ENCODE measurements around the gene CD7. TPM values are rescaled to one million over a fixed set of nuclear protein-coding genes. Genes with fewer than 3 reads are reported as not detected.
A peak's percentile ranks its signal among the peaks of the same experiment; 100 is the strongest.

The CD7 gene
- total RNA-seq, 1 donor from 2014 or later: 1.4 TPM

GRCh38 chr17:82353484-82353883 lies 36.1 kb upstream of the CD7 start:
- no peak overlapping the region for H3K27ac Mint-ChIP-seq
- peaks cover 17% of the 10 kb centered on the region for H3K4me1 Mint-ChIP-seq (ENCODE audit: unreplicated experiment)
- TF ChIP-seq CTCF (conservative IDR thresholded peaks at IDR 0.05): no peak

GRCh38 chr17:82351713-82352488 lies 34.5 kb upstream of the CD7 start:
- Mint-ChIP-seq H3K4me3 (no peak overlapping the region), H3K27me3 (peaks cover 3% of the 10 kb centered on the region), H3K4me1 (ENCODE audit: unreplicated experiment) (peaks cover 14% of the 10 kb centered on the region), H3K27ac (no peak overlapping the region), H3K9me3 (no peaks in the 10 kb centered on the region), H3K36me3 (no peaks in the 10 kb centered on the region)
- peak; percentile 98 for TF ChIP-seq CTCF (conservative IDR thresholded peaks at IDR 0.05)
- DNase-seq (ENCODE audit: extremely low spot score, unreplicated experiment): peak; percentile 89

More at GRCh38 chr17:82353484-82353883, 36.1 kb upstream of the CD7 start:
- Mint-ChIP-seq H3K9me3 (no peaks in the 10 kb centered on the region), H3K36me3 (no peaks in the 10 kb centered on the region), H3K4me3 (no peak overlapping the region), H3K27me3 (peaks cover 5% of the 10 kb centered on the region)
- no peak for DNase-seq (ENCODE audit: extremely low spot score, unreplicated experiment)

DNA sequence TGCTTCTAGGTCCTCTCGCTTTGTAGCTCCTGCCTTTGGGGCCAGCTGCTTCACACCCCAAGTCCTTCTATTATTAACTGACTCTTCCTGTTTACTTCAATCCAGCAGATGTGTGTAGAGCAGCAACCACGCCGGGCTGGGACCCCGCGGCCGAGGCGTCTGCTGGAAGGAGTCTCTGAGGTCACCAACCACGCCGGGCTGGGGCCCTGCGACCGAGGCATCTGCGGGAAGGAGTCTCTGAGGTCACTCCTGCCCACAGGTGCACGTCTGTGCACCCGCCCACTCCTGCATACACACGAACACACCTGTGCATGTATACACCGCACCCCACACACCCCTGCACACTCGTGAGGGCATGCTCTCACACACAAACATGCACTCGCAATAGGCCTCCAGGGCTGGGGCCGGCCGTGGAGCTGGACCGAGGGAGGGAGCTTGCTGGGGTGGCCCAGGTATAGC lies 33.9 kb upstream of the CD7 start:
- DNase-seq (ENCODE audit: extremely low spot score, unreplicated experiment): no peak
- Mint-ChIP-seq H3K4me3 (no peak overlapping the region), H3K27ac (no peak overlapping the region), H3K36me3 (no peaks in the 10 kb centered on the region), H3K9me3 (no peaks in the 10 kb centered on the region), H3K4me1 (ENCODE audit: unreplicated experiment) (peaks cover 18% of the 10 kb centered on the region), H3K27me3 (peaks cover 3% of the 10 kb centered on the region)
- TF ChIP-seq CTCF (conservative IDR thresholded peaks at IDR 0.05): no peak

GRCh38 chr17:82350182-82351030 lies 33.0 kb upstream of the CD7 start:
- H3K4me1 Mint-ChIP-seq (ENCODE audit: unreplicated experiment): peaks cover 19% of the 10 kb centered on the region
- no peaks in the 10 kb centered on the region for H3K9me3 Mint-ChIP-seq
- no peaks in the 10 kb centered on the region for H3K36me3 Mint-ChIP-seq
- TF ChIP-seq CTCF (conservative IDR thresholded peaks at IDR 0.05): no peak
- no peak overlapping the region for H3K4me3 Mint-ChIP-seq
- H3K27me3 Mint-ChIP-seq: peaks cover 3% of the 10 kb centered on the region
- H3K27ac Mint-ChIP-seq: no peak overlapping the region
- no peak for DNase-seq (ENCODE audit: extremely low spot score, unreplicated experiment)

DNA sequence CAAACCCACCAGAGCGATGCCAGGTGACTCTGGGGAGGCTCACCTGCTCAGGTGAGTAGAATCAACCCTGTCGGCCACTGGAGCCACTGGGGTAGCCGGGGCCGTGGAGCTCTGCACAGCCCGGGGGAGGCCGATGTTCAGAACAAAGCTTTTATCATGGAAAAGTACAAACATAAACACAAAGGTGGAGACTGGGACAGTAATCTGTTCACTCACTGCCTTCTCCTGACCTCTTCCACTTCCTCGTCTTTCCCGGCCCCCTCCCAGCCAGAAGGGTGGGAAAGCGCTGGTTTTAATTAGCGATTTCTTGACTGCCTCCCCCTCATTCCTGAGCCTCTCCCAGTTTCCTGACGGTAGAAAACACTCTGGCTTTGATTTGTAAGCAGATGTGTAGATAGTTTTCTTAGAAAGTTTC lies 31.9 kb upstream of the CD7 start:
- Mint-ChIP-seq H3K9me3 (no peaks in the 10 kb centered on the region), H3K4me1 (ENCODE audit: unreplicated experiment) (peaks cover 25% of the 10 kb centered on the region), H3K4me3 (peak overlapping the region; percentile 74), H3K27ac (peak overlapping the region; percentile 42), H3K36me3 (no peaks in the 10 kb centered on the region), H3K27me3 (peaks cover 3% of the 10 kb centered on the region)
- no peak for TF ChIP-seq CTCF (conservative IDR thresholded peaks at IDR 0.05)
- no peak for DNase-seq (ENCODE audit: extremely low spot score, unreplicated experiment)

All from type B pancreatic cell (in vitro differentiated cells).